Measurements from ENCODE around the gene GALNT9.

DNA sequence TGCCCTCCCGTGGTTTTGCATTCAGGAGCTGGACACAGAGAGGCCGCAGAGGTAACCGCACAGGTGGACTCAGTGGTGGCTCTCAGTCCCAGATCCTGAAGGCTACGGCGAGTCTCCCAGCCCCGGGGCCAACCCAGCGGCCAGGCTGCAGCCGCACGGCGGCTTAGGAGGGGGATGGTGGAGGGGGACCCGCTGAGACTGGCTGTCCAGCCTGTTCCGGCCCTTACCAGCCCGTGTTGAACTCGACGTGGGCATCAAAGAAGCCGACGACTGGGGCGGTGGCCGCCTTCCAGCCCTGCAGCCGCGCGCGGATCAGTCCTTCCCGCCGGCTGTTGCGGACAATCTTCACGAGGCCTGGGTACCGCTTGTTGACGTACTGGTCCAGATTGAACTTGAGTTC, 68.7 kb downstream of the GALNT9 start:
- TF ChIP-seq EP300 (IDR thresholded peaks at IDR 0.05; ENCODE audit: borderline replicate concordance in 1 of 2, low read depth in 1 of 2, low read length in 1 of 2) (no peak), FOXM1 (IDR thresholded peaks at IDR 0.05; ENCODE audit: low read depth) (no peak), TEAD4 (IDR thresholded peaks at IDR 0.05; ENCODE audit: borderline replicate concordance, insufficient read depth) (no peak), MXI1 (IDR thresholded peaks at IDR 0.05; ENCODE audit: low read depth, low read length) (no peak), SIN3A (IDR thresholded peaks at IDR 0.05; ENCODE audit: borderline replicate concordance, low read depth, low read length) (no peak), POLR2AphosphoS5 (IDR thresholded peaks at IDR 0.05; ENCODE audit: low read depth, low read length) (no peak)
- TF ChIP-seq, protein P1, sequence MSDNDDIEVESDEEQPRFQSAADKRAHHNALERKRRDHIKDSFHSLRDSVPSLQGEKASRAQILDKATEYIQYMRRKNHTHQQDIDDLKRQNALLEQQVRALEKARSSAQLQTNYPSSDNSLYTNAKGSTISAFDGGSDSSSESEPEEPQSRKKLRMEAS (IDR thresholded peaks at IDR 0.05; ENCODE audit: low read depth), result no peak
- TF ChIP-seq, protein P2, sequence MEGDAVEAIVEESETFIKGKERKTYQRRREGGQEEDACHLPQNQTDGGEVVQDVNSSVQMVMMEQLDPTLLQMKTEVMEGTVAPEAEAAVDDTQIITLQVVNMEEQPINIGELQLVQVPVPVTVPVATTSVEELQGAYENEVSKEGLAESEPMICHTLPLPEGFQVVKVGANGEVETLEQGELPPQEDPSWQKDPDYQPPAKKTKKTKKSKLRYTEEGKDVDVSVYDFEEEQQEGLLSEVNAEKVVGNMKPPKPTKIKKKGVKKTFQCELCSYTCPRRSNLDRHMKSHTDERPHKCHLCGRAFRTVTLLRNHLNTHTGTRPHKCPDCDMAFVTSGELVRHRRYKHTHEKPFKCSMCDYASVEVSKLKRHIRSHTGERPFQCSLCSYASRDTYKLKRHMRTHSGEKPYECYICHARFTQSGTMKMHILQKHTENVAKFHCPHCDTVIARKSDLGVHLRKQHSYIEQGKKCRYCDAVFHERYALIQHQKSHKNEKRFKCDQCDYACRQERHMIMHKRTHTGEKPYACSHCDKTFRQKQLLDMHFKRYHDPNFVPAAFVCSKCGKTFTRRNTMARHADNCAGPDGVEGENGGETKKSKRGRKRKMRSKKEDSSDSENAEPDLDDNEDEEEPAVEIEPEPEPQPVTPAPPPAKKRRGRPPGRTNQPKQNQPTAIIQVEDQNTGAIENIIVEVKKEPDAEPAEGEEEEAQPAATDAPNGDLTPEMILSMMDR (IDR thresholded peaks at IDR 0.05), result no peak

Data from SK-N-SH (cell line).